Calu3 (cell line): ENCODE results near the gene KIF26B. TPM values are rescaled to one million over a fixed set of nuclear protein-coding genes. Genes with fewer than 3 reads are reported as not detected.

Experiments used
- BruUV-seq: library from RNA; stranded (reverse); fragments of 400-500 nt; replicated peaks from 2 replicates; lab custom pipeline; 2021; lab: Mats Ljungman, UMichigan
- CTCF ChIA-PET: fragments of 300-600 bp; sonication (Branson Sonifier 250); formaldehyde crosslinking; loops from one replicate; lab custom pipeline; 2022; ENCODE audit warnings: antibody characterized with exemption; lab: Charles Lee
- DNase-seq: peaks from one replicate; pipeline ENCODE4 v3.0.0; 2022
- H3K27ac Mint-ChIP-seq: one replicate; pipeline ENCODE4 v1.8.0; 2022; ENCODE audit warnings: mixed read lengths; ENCODE audit not compliant: unreplicated experiment
- H3K27me3 Mint-ChIP-seq: one replicate; pipeline ENCODE4 v1.8.0; 2022; ENCODE audit warnings: mixed read lengths; ENCODE audit not compliant: unreplicated experiment
- H3K36me3 Mint-ChIP-seq: one replicate; pipeline ENCODE4 v1.8.0; 2022; ENCODE audit warnings: mild to moderate bottlenecking, moderate library complexity, mixed read lengths; ENCODE audit not compliant: insufficient read depth, unreplicated experiment
- H3K4me1 Mint-ChIP-seq: one replicate; pipeline ENCODE4 v1.8.0; 2022; ENCODE audit warnings: mild to moderate bottlenecking, low read depth, mixed read lengths; ENCODE audit not compliant: unreplicated experiment
- H3K4me3 Mint-ChIP-seq: one replicate; pipeline ENCODE4 v1.8.0; 2022; ENCODE audit warnings: mild to moderate bottlenecking, low read depth, moderate library complexity, mixed read lengths; ENCODE audit not compliant: unreplicated experiment
- H3K9me3 Mint-ChIP-seq: one replicate; pipeline ENCODE4 v1.8.0; 2022; ENCODE audit warnings: low read depth, mixed read lengths; ENCODE audit not compliant: unreplicated experiment
- CTCF ChIP-seq: fragments of 200-600 bp; IDR thresholded peaks from one replicate; pipeline ENCODE4 v1.8.0; 2022; ENCODE audit warnings: antibody characterized with exemption; ENCODE audit not compliant: unreplicated experiment
- intact Hi-C: fragments of 100-400 bp; cut with micrococcal nuclease; formaldehyde crosslinking; loops from one replicate; pipeline ENCODE4 v1.10.0; 2022; ENCODE audit not compliant: unreplicated experiment
- total RNA-seq: library from RNA; stranded (reverse); gene quantifications from 2 replicates; pipeline ENCODE4 v1.2.3, GENCODE V29; 2022

The KIF26B gene
- total RNA-seq, 1 experiment from 2014 or later: 1.1 TPM

GRCh38 chr1:245678860-245679411, 524.2 kb downstream of the KIF26B start:
- no peaks in the 10 kb centered on the region for H3K27me3 Mint-ChIP-seq
- no peak overlapping the region for H3K4me3 Mint-ChIP-seq
- no peak for DNase-seq
- CTCF ChIA-PET: no interaction called here
- H3K9me3 Mint-ChIP-seq: peaks cover 12% of the 10 kb centered on the region
- no peaks in the 10 kb centered on the region for H3K4me1 Mint-ChIP-seq
- no peak for TF ChIP-seq CTCF
- no TSS peak for BruUV-seq
- H3K36me3 Mint-ChIP-seq: no peaks in the 10 kb centered on the region
- intact Hi-C loops: no loop called here
- no peak overlapping the region for H3K27ac Mint-ChIP-seq

- BruUV-seq: no TSS peak
- DNase-seq: no peak
- H3K27me3 Mint-ChIP-seq: no peaks in the 10 kb centered on the region
- H3K4me3 Mint-ChIP-seq: no peak overlapping the region
- peaks cover 12% of the 10 kb centered on the region for H3K9me3 Mint-ChIP-seq
- CTCF ChIA-PET: no interaction called here
- intact Hi-C loops: no loop called here
- no peak overlapping the region for H3K27ac Mint-ChIP-seq
- H3K4me1 Mint-ChIP-seq: no peaks in the 10 kb centered on the region
- H3K36me3 Mint-ChIP-seq: no peaks in the 10 kb centered on the region
- TF ChIP-seq CTCF: no peak
These were observed 525.3 kb downstream of the KIF26B start for GRCh38 chr1:245679821-245680780.

DNA sequence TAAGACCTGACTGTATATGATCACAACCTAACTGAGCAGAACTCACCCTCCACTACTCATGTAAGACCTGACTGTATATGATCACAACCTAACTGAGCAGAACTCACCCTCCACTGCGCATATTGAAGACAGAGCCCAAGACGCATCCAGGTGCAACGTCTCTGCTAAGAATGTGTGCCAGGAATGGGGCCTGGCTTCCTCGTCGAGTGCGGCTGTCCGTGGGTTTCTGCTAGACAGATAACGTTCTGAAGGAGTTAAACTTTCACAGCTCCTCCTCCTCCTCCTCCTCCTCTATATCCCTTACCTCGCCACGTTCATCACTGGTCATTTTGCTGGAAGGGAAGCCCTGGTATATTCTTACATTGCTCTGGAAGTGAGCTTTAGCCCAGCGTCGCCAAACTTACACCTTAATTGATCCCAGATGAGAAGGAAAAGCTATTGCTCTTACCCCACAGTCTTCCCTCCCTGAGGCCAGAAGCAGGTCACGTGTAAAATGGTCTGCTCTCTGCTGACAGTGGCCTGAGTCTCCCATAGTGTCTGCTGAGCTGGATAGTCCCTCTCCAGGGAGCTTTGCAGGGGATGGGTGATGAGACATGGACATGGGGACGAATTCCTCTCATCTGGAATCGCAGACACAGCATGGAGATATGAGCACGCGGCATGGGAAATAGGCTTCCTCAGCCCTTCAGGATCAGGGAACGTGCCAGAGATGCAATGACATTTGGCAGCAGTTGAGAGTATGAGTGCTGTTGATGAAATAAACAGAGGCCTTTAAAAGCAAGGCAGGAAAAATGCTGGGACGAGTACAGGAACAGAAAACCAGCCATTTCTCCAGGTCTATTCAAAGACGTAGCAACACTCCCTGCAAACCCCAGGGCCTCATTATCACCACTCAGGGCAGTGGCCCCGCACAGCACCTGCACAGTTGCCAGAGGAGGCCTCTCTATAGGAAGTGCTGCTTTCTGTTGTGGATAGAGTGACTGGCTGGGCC, 528.1 kb downstream of the KIF26B start:
- no peak for DNase-seq
- Mint-ChIP-seq H3K9me3 (peaks cover 11% of the 10 kb centered on the region), H3K27ac (no peak overlapping the region), H3K27me3 (no peaks in the 10 kb centered on the region), H3K36me3 (peaks cover 3% of the 10 kb centered on the region), H3K4me1 (no peaks in the 10 kb centered on the region), H3K4me3 (no peak overlapping the region)
- intact Hi-C loops: no loop called here
- CTCF ChIA-PET: no interaction called here
- no peak for TF ChIP-seq CTCF
- BruUV-seq: no TSS peak

DNA sequence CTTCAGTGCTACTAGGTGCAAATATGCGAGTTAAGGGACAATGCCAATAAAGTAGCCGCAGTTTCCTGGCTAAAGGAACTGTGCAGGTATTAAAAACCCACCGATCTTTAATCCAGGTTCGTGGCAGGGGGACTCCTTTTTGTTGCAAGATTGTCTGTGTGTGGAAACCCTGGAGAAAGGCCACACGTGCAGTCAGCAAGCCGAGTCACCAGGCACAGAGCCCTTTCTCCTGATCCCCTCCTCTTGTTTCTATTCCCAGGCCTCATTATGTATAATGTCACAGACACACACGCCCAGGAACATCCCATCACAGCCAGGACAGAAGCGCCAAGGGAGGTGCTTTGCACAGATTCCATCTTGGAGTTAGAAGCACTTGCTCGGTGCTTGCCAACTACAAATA, 528.9 kb downstream of the KIF26B start:
- Mint-ChIP-seq H3K4me1 (no peaks in the 10 kb centered on the region), H3K9me3 (peaks cover 11% of the 10 kb centered on the region), H3K27ac (no peak overlapping the region), H3K4me3 (no peak overlapping the region), H3K27me3 (no peaks in the 10 kb centered on the region), H3K36me3 (peaks cover 3% of the 10 kb centered on the region)
- no TSS peak for BruUV-seq
- no peak for DNase-seq
- intact Hi-C loops: no loop called here
- TF ChIP-seq CTCF: no peak
- CTCF ChIA-PET: no interaction called here
